ENCODE data around the gene KMT5B. TPM values are rescaled to one million over a fixed set of nuclear protein-coding genes. Genes with fewer than 3 reads are reported as not detected.

Gene KMT5B
- total and polyA plus RNA-seq, 2 of the 13 experiments (the other 11 are each of a cell fraction or from before 2014, with no cell fraction given): 17.6 to 23.7 TPM

DNA sequence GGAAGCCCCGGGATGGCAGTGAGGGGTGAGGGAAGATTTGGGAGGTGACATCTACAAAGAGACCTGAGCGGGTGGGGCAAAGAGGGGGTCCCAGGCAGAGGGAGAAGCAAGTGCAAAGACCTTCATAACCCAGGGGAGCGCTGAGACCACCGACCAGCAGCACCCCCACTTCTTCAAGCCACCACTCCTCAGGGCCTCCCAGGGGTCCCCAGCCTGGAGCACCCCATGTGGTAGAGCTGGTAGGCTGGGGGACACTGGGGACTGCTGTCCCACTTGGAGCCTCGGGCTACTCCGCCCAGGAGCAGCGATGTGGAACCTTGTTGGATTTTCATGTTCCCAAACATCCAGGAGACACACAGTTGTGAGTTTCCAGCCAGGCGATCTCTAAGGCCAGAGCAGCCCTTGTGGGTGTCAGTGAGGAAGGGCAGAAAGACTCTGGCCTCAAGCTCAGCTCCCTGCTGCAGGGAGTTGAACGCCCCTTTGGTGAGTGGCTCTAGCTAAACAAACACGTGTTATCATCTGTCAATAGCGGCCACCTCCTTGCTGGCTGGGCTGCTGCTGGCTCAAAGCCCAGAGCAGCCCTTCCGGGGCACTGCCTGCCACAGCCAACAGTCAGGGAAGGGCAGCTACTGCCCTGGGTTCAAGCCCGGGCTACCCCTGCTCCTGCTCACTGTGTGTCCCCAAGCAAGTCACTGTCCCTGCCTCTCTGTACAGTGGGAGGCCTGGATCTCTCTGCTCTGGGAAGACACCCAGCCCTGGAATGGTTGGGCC is 66.2 kb downstream of the KMT5B start (continued):
- TF ChIP-seq, protein P1, sequence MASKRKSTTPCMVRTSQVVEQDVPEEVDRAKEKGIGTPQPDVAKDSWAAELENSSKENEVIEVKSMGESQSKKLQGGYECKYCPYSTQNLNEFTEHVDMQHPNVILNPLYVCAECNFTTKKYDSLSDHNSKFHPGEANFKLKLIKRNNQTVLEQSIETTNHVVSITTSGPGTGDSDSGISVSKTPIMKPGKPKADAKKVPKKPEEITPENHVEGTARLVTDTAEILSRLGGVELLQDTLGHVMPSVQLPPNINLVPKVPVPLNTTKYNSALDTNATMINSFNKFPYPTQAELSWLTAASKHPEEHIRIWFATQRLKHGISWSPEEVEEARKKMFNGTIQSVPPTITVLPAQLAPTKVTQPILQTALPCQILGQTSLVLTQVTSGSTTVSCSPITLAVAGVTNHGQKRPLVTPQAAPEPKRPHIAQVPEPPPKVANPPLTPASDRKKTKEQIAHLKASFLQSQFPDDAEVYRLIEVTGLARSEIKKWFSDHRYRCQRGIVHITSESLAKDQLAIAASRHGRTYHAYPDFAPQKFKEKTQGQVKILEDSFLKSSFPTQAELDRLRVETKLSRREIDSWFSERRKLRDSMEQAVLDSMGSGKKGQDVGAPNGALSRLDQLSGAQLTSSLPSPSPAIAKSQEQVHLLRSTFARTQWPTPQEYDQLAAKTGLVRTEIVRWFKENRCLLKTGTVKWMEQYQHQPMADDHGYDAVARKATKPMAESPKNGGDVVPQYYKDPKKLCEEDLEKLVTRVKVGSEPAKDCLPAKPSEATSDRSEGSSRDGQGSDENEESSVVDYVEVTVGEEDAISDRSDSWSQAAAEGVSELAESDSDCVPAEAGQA (IDR thresholded peaks at IDR 0.05; ENCODE audit: low read depth): 0 out of 2 replicates have a peak, but pooled peaks have one; percentile 55
- TF ChIP-seq, protein P1 (CRISPR knock-in tag; IDR thresholded peaks at IDR 0.05; ENCODE audit: borderline replicate concordance): no peak
- TF ChIP-seq KLF16 (CRISPR knock-in tag; IDR thresholded peaks at IDR 0.05) (peak in 1 of 2 experiments; percentile 82; a peak in 1 of 4 replicates), ZFP62 (CRISPR knock-in tag; IDR thresholded peaks at IDR 0.05) (no peak), ZNF7 (CRISPR knock-in tag; IDR thresholded peaks at IDR 0.05) (no peak), ZNF749 (CRISPR knock-in tag; IDR thresholded peaks at IDR 0.05; ENCODE audit: borderline replicate concordance) (peak; percentile 72; the same call in 1 of the 2 replicates), KDM3A (CRISPR knock-in tag; IDR thresholded peaks at IDR 0.05; ENCODE audit: low read depth) (peak; percentile 88), KAT7 (CRISPR knock-in tag; IDR thresholded peaks at IDR 0.05; ENCODE audit: borderline replicate concordance) (peak; percentile 48; the same call in 1 of the 2 replicates)
- TF ChIP-seq, protein P2, sequence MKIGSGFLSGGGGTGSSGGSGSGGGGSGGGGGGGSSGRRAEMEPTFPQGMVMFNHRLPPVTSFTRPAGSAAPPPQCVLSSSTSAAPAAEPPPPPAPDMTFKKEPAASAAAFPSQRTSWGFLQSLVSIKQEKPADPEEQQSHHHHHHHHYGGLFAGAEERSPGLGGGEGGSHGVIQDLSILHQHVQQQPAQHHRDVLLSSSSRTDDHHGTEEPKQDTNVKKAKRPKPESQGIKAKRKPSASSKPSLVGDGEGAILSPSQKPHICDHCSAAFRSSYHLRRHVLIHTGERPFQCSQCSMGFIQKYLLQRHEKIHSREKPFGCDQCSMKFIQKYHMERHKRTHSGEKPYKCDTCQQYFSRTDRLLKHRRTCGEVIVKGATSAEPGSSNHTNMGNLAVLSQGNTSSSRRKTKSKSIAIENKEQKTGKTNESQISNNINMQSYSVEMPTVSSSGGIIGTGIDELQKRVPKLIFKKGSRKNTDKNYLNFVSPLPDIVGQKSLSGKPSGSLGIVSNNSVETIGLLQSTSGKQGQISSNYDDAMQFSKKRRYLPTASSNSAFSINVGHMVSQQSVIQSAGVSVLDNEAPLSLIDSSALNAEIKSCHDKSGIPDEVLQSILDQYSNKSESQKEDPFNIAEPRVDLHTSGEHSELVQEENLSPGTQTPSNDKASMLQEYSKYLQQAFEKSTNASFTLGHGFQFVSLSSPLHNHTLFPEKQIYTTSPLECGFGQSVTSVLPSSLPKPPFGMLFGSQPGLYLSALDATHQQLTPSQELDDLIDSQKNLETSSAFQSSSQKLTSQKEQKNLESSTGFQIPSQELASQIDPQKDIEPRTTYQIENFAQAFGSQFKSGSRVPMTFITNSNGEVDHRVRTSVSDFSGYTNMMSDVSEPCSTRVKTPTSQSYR (CRISPR knock-in tag; IDR thresholded peaks at IDR 0.05; ENCODE audit: borderline replicate concordance): peak; percentile 49; the same call in 1 of the 2 replicates
- TF ChIP-seq, protein P3, sequence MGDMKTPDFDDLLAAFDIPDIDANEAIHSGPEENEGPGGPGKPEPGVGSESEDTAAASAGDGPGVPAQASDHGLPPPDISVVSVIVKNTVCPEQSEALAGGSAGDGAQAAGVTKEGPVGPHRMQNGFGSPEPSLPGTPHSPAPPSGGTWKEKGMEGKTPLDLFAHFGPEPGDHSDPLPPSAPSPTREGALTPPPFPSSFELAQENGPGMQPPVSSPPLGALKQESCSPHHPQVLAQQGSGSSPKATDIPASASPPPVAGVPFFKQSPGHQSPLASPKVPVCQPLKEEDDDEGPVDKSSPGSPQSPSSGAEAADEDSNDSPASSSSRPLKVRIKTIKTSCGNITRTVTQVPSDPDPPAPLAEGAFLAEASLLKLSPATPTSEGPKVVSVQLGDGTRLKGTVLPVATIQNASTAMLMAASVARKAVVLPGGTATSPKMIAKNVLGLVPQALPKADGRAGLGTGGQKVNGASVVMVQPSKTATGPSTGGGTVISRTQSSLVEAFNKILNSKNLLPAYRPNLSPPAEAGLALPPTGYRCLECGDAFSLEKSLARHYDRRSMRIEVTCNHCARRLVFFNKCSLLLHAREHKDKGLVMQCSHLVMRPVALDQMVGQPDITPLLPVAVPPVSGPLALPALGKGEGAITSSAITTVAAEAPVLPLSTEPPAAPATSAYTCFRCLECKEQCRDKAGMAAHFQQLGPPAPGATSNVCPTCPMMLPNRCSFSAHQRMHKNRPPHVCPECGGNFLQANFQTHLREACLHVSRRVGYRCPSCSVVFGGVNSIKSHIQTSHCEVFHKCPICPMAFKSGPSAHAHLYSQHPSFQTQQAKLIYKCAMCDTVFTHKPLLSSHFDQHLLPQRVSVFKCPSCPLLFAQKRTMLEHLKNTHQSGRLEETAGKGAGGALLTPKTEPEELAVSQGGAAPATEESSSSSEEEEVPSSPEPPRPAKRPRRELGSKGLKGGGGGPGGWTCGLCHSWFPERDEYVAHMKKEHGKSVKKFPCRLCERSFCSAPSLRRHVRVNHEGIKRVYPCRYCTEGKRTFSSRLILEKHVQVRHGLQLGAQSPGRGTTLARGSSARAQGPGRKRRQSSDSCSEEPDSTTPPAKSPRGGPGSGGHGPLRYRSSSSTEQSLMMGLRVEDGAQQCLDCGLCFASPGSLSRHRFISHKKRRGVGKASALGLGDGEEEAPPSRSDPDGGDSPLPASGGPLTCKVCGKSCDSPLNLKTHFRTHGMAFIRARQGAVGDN (CRISPR knock-in tag; IDR thresholded peaks at IDR 0.05): peak; percentile 97
- TF ChIP-seq, protein P4, sequence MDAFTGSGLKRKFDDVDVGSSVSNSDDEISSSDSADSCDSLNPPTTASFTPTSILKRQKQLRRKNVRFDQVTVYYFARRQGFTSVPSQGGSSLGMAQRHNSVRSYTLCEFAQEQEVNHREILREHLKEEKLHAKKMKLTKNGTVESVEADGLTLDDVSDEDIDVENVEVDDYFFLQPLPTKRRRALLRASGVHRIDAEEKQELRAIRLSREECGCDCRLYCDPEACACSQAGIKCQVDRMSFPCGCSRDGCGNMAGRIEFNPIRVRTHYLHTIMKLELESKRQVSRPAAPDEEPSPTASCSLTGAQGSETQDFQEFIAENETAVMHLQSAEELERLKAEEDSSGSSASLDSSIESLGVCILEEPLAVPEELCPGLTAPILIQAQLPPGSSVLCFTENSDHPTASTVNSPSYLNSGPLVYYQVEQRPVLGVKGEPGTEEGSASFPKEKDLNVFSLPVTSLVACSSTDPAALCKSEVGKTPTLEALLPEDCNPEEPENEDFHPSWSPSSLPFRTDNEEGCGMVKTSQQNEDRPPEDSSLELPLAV (CRISPR knock-in tag; conservative IDR thresholded peaks at IDR 0.05; ENCODE audit: low read depth): no peak
- TF ChIP-seq, protein P5, sequence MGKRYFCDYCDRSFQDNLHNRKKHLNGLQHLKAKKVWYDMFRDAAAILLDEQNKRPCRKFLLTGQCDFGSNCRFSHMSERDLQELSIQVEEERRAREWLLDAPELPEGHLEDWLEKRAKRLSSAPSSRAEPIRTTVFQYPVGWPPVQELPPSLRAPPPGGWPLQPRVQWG (CRISPR knock-in tag; IDR thresholded peaks at IDR 0.05; ENCODE audit: borderline replicate concordance, low read depth): no peak

All from HepG2 (cell line).